Activated B cell treated with CpG ODN at 0.5 μM for 24 hours (primary cell): ENCODE results near the gene SMARCB1. TPM values are rescaled to one million over a fixed set of nuclear protein-coding genes. Genes with fewer than 3 reads are reported as not detected.
A peak's percentile ranks its signal among the peaks of the same experiment; 100 is the strongest.

Source experiments
- ATAC-seq: fragments of 200-7000 bp; cut with Tn5 transposase; one replicate; pipeline ENCODE4 v1.10.0; 2021; ENCODE audit warnings: low read depth, mild to moderate bottlenecking, moderate library complexity
- CTCF ChIA-PET: fragments of 350-600 bp; sonication (Branson Sonifier 250); formaldehyde crosslinking; loops from one replicate; lab custom pipeline; 2021; ENCODE audit warnings: antibody characterized with exemption; lab: Charles Lee
- POLR2A ChIA-PET: fragments of 350-600 bp; sonication (Branson Sonifier 250); formaldehyde crosslinking; loops from one replicate; lab custom pipeline; 2021; ENCODE audit warnings: antibody characterized with exemption; lab: Charles Lee
- DNase-seq: peaks from one replicate; pipeline ENCODE4 v3.0.0; 2022
- H3K27ac Mint-ChIP-seq: one replicate; pipeline ENCODE4 v1.8.0; 2020; ENCODE audit warnings: mixed read lengths
- H3K27me3 Mint-ChIP-seq: one replicate; pipeline ENCODE4 v1.8.0; 2021; ENCODE audit warnings: mixed read lengths
- H3K36me3 Mint-ChIP-seq: one replicate; pipeline ENCODE4 v1.8.0; 2021; ENCODE audit warnings: low read depth, mixed read lengths
- H3K4me1 Mint-ChIP-seq: one replicate; pipeline ENCODE4 v1.8.0; 2021; ENCODE audit warnings: mixed read lengths
- H3K4me3 Mint-ChIP-seq: one replicate; pipeline ENCODE4 v1.8.0; 2020; ENCODE audit warnings: mild to moderate bottlenecking, mixed read lengths
- H3K9me3 Mint-ChIP-seq: one replicate; pipeline ENCODE4 v1.8.0; 2020; ENCODE audit warnings: mixed read lengths
- CTCF ChIP-seq: fragments of 200-600 bp; IDR thresholded peaks from one replicate; pipeline ENCODE4 v1.8.0; 2022; ENCODE audit warnings: antibody characterized with exemption, mild to moderate bottlenecking
- intact Hi-C: fragments of 100-400 bp; cut with micrococcal nuclease; formaldehyde crosslinking; loops from one replicate; pipeline ENCODE4 v1.15.1; 2024
- total RNA-seq: library from RNA; stranded (reverse); gene quantifications from 2 replicates; pipeline ENCODE4 v1.2.3, GENCODE V29; 2022

The SMARCB1 gene
- total RNA-seq, 1 donor from 2014 or later, result 161 TPM

DNA sequence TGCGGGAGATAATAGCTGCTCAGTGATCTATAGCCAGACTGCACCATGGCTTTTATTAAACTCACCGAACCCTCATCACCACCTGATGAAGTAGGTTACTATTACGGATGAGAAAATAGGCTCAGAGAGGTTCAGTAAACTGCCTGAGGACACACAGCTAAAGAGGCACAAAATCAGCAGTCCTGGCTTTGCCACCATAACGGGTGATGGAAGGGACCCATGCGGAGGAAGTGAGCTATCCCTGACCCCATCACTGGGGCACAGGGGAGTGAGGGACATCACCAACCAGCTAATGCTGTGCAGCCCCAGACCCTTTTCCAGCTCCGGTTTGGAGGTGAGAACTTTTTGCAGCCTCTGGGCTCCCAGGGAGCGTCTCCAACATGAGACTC, 59.3 kb downstream of the SMARCB1 start:
- Mint-ChIP-seq H3K27me3 (no peaks in the 10 kb centered on the region), H3K4me3 (peak overlapping the region; percentile 28), H3K36me3 (no peaks in the 10 kb centered on the region), H3K27ac (peak overlapping the region; percentile 68), H3K9me3 (no peaks in the 10 kb centered on the region), H3K4me1 (peaks cover 86% of the 10 kb centered on the region)
- ChIA-PET CTCF (interaction anchor here (0.7 to 2.6 kb wide), 7 partner anchors 11 to 255 kb away, joined by 3 to 12 read pairs (median 5); partner anchors contain the start of genes MMP11 and SLC2A11), POLR2A (interaction anchor here (0.5 to 2.2 kb wide), 13 partner anchors 8 to 95 kb away, joined by 3 to 16 read pairs (median 3); partner anchors contain the start of genes DERL3, MMP11, SLC2A11 and ZNF70)
- DNase-seq (no peak), ATAC-seq (no peak)
- no peak for TF ChIP-seq CTCF
- intact Hi-C loops, result loop anchor here (5.0 to 10.0 kb wide), 3 partner anchors 129 to 441 kb away; no protein-coding TSS in a partner anchor

- ATAC-seq (no peak), DNase-seq (no peak)
- CTCF ChIA-PET, result interaction anchor here (1.4 kb wide), 1 partner anchor 10 kb away, joined by 5 read pairs; the partner anchor contains the start of gene SLC2A11
- Mint-ChIP-seq H3K9me3 (no peaks in the 10 kb centered on the region), H3K4me3 (no peak overlapping the region), H3K36me3 (no peaks in the 10 kb centered on the region), H3K4me1 (peaks cover 85% of the 10 kb centered on the region), H3K27ac (no peak overlapping the region), H3K27me3 (no peaks in the 10 kb centered on the region)
- POLR2A ChIA-PET, result interaction anchor here (0.6 to 4.1 kb wide), 4 partner anchors 10 to 924 kb away, joined by 3 to 17 read pairs (median 14); partner anchors contain the start of genes DERL3 and SLC2A11
- intact Hi-C loops, result loop anchor here (5.0 to 10.0 kb wide), 3 partner anchors 130 to 443 kb away; no protein-coding TSS in a partner anchor
- TF ChIP-seq CTCF, result no peak
Measured at GRCh38 chr22:23847310-23847920, 60.6 kb downstream of the SMARCB1 start.

GRCh38 chr22:23847991-23848864, 61.5 kb downstream of the SMARCB1 start:
- ATAC-seq, result no peak
- Mint-ChIP-seq H3K4me1 (peaks cover 77% of the 10 kb centered on the region), H3K4me3 (no peak overlapping the region), H3K9me3 (no peaks in the 10 kb centered on the region), H3K27me3 (no peaks in the 10 kb centered on the region), H3K27ac (peak overlapping the region; percentile 35), H3K36me3 (no peaks in the 10 kb centered on the region)
- DNase-seq, result no peak
- POLR2A ChIA-PET, result interaction anchor here (0.6 to 4.1 kb wide), 6 partner anchors 9 to 234 kb away, joined by 3 to 18 read pairs (median 11); partner anchors contain the start of genes DERL3 and SLC2A11
- TF ChIP-seq CTCF, result no peak
- CTCF ChIA-PET, result interaction anchor here (1.4 to 4.3 kb wide), 6 partner anchors 9 to 111 kb away, joined by 5 to 33 read pairs (median 17); partner anchors contain the start of genes CHCHD10, MMP11 and SLC2A11
- intact Hi-C loops, result loop anchor here (1.0 to 10.0 kb wide), 4 partner anchors 131 to 443 kb away; no protein-coding TSS in a partner anchor

DNA sequence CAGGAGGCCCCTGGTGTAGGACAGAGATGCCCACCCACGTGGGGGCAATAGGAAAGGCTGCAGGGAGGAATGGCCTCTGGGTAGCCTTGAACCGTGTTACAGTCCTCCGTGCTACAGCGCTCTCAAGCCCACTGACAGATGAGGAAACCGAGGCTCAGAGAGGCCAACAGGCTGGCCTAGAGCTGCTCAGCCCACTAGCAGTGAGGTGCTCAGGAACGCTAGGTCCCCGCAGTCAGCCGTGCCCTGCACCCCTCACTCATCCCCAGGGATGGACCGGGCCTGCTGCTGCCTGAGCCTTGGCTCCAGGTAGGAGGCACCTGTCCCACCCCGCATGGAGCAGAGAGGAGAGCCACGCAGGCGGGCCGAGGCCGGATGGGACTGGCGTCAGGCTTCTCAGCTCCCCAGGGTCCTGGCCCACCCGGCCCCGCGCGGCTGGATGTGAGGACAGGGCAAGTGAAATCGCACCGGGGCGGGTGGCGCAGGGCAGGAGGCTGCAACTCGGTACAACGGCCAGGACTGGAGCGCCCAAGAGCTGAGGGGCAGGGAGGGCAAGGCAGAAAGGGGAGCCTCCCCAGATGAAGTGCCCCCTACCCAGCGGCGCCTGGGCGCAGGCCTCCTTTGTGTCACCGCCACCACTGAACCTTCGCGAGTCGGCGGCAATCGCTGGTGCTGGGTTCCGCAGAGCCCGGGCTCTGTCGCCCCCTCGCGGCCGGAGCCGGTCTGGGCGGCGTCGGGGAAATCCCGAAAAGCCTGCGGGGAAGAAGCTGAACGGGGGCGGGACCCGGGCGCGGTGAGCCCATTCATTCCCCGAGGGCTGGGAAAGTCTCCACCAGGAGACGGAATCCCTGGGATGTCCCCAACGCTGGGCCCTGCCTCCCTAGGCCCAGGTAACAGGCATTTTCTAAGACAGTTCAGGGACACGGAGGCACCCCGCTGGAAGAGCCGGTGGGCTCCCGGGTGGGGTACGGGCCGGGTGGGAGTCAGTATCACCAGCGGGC, 62.5 kb downstream of the SMARCB1 start:
- Mint-ChIP-seq H3K27ac (no peak overlapping the region), H3K27me3 (no peaks in the 10 kb centered on the region)
- CTCF ChIA-PET, result interaction anchor here (0.6 to 4.3 kb wide), 25 partner anchors 9 to 310 kb away, joined by 3 to 33 read pairs (median 4); partner anchors contain the start of genes C22orf15, CHCHD10, MMP11 and SLC2A11

More for the DNA sequence above, 62.5 kb downstream of the SMARCB1 start:
- intact Hi-C loops, result loop anchor here (5.0 to 10.0 kb wide), 3 partner anchors 132 to 445 kb away; no protein-coding TSS in a partner anchor
- no peaks in the 10 kb centered on the region for H3K36me3 Mint-ChIP-seq
- peak; percentile 60 for TF ChIP-seq CTCF
- H3K9me3 Mint-ChIP-seq, result no peaks in the 10 kb centered on the region
- DNase-seq, result peak; percentile 95
- H3K4me1 Mint-ChIP-seq, result peaks cover 69% of the 10 kb centered on the region
- H3K4me3 Mint-ChIP-seq, result peak overlapping the region; percentile 70
- POLR2A ChIA-PET, result interaction anchor here (0.6 to 4.1 kb wide), 15 partner anchors 8 to 799 kb away, joined by 3 to 18 read pairs (median 4); partner anchors contain the start of genes DERL3, MIF, MMP11 and SLC2A11
- ATAC-seq, result peak; percentile 78
